ENCODE measurements around the gene PCBP2. TPM values are rescaled to one million over a fixed set of nuclear protein-coding genes. Genes with fewer than 3 reads are reported as not detected.
A peak's percentile ranks its signal among the peaks of the same experiment; 100 is the strongest.

PCBP2 gene
- total RNA-seq, 1 experiment from 2014 or later, result 856 TPM

- TF ChIP-seq ATF3 (IDR thresholded peaks at IDR 0.05) (no peak), ZFX (IDR thresholded peaks at IDR 0.05) (no peak), YY1 (IDR thresholded peaks at IDR 0.05; ENCODE audit: extremely low read depth, insufficient replicate concordance, low read depth, low read length) (no peak)
These were observed 45.6 kb downstream of the PCBP2 start (continued) for GRCh38 chr12:53497461-53497860.

- DNase-seq (ENCODE audit: low read depth, low spot score) (no peak), ATAC-seq (no peak)
- intact Hi-C loops (cut with micrococcal nuclease), result no loop called here
- BruUV-seq (replicated peaks), result no TSS peak
- no peaks in the 10 kb centered on the region for H3K36me3 ChIP-seq (ENCODE audit: control insufficient read depth in 1 of 2, insufficient read depth in 2 of 2, low read length in 2 of 2)
- no peaks in the 10 kb centered on the region for H3K9me2 ChIP-seq (ENCODE audit: insufficient read depth)
- POLR2A ChIA-PET, result interaction anchor here (0.8 kb wide), 1 partner anchor 177 kb away, joined by 3 read pairs; the partner anchor contains the start of gene AAAS
- H3K4me1 ChIP-seq (ENCODE audit: control insufficient read depth in 1 of 2, insufficient read depth in 2 of 2, low read length in 2 of 2), result peaks cover 19 to 50% of the 10 kb centered on the region in 2 experiments
- no peak overlapping the region for H2AFZ ChIP-seq (ENCODE audit: low read depth, low read length, poor library complexity, severe bottlenecking)
- H3K79me2 ChIP-seq (ENCODE audit: insufficient read depth, low read length), result peaks cover 16% of the 10 kb centered on the region
- peak overlapping the region; percentile 41 for H3K27ac ChIP-seq (ENCODE audit: low read depth, low read length)
- peak overlapping the region; percentile 89 for H3K4me2 ChIP-seq (ENCODE audit: low read length)
- H3K9ac ChIP-seq (ENCODE audit: low read length), result peak overlapping the region; percentile 52; the same call in 1 of the 2 replicates
- no peaks in the 10 kb centered on the region for H4K20me1 ChIP-seq (ENCODE audit: insufficient read depth)
- CTCF ChIA-PET, result no interaction called here
- no peaks in the 10 kb centered on the region for H3K27me3 ChIP-seq (ENCODE audit: insufficient read depth, low read length)
- peak overlapping the region; percentile 75 to 87 for H3K4me3 ChIP-seq (replicated peaks in 1 of 2; ENCODE audit: low read depth in 1 of 2, low read length in 2 of 2)
- RAD21 ChIA-PET (ENCODE audit: low non-redundant PET in 1 of 2, low total read pairs in 2 of 2, uncharacterized antibody in 2 of 2, unreplicated experiment in 2 of 2), result no interaction called here
- H3K9me3 ChIP-seq (ENCODE audit: control insufficient read depth in 1 of 2, insufficient read depth in 1 of 2, low read depth in 1 of 2, low read length in 2 of 2), result no peaks in the 10 kb centered on the region
- TF ChIP-seq ZFX (IDR thresholded peaks at IDR 0.05), result no peak
- no peak for TF ChIP-seq ELF1 (IDR thresholded peaks at IDR 0.05; ENCODE audit: borderline replicate concordance, low read depth)
- TF ChIP-seq EZH2phosphoT487 (IDR thresholded peaks at IDR 0.05; ENCODE audit: borderline replicate concordance), result no peak
- TF ChIP-seq FOSL1 (IDR thresholded peaks at IDR 0.05; ENCODE audit: low read depth), result no peak
- no peak for TF ChIP-seq ZBTB33 (IDR thresholded peaks at IDR 0.05; ENCODE audit: extremely low read depth, insufficient replicate concordance, low read length)
- TF ChIP-seq JUND (IDR thresholded peaks at IDR 0.05), result no peak
These were observed 46.3 kb downstream of the PCBP2 start for GRCh38 chr12:53498235-53498630.
